Measurements from ENCODE around the gene PPM1K.
"Not testable (repeated sequence)": the region's sequence is repeated elsewhere in the genome, so short reads cannot be mapped to it uniquely, and the experiment has no call there.

Gene PPM1K

DNA sequence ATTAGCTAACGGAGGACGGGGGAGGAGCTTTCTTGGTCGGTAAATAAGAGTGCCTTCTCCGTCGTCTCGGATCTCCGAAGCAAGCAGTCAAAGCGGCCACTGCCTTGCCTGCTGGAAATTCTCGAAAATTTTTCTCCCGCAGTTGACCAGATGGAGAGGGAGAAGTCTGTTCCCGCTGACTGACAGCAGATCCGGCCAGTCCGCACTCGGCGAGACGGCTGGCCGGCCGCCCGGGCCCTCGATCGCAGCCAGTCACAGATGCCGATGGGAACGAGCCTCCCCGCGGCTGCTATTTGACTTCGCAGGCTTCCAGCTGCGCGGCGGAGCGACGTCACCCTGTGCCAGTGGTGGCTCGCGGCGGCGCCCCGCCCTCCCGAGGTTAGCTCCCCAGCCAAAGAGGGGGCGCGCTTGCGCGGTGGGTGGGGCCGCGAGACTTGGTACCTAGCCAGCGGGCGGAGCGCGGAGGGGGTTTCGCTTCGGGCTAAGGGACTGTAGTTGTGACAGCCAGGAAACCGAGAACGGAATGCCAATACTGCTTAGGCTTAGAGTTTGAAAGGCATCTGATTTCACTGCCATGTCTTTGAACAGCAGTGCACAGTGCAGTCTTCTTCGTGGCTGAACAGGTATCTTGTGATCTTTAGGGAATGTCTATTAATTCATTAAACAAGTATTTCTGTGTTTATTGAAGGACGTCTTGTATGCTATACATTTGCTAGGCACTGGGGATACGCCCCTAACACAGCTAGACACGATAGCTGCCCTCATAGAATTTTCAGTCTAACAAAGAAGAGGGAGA, at the start of gene PPM1K:
Gene PPM1K (minus strand): TSS at position 123 of the 796 bp plus-strand sequence. CDS start 5,978 bp downstream, outside the sequence.
- peak; percentile 99 for DNase-seq

DNA sequence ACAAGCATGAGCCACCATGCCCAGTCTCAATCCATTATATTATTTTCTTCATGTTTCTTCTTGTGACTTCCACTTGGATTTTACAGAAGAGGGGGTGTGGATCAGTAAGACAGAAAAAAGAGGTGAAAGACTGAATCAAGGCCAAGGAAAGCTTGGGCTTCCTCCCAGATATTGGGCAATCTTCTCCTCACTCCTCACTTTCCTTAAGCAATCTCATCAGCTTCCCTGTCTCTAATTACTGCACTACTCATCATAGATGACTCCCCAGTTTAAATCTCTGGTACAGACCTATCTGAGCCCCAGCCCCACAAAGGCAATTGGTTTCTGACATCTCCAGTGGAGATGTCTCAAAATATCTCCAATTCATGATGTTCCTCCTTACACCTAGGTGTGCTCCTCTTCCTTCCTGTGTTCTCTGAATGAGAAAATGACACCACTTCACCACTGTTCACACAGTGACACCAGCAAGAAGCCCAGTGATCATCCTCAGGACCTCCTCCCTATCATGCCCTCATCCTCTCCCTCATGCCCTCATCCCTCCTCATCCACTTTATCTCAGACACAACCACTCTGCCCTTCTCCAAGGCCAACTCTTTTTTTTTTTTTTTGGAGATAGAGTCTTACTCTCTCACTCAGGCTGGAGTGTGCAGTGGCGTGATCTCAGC, 49.5 kb upstream of the PPM1K start:
- no peak for DNase-seq

DNA sequence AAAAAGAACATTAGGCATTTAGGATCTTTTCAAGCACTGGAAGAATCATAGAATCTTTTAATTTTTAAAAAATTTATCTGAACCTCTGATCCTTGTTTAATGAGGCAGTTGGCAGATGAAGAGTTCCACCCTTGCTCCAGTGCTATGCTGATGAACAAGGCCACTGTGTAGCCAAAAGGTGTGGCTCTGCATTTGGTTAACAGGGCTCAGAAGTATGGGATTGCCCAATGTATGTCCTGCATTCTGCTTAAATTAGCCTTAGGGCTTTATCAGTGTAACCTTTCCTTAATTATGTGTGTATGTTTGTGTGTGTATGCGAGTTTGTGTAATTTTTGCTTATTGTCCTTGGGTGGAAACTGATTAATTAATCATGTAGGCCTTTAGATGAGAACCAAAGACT, 43.3 kb upstream of the PPM1K start:
- DNase-seq: no peak

DNA sequence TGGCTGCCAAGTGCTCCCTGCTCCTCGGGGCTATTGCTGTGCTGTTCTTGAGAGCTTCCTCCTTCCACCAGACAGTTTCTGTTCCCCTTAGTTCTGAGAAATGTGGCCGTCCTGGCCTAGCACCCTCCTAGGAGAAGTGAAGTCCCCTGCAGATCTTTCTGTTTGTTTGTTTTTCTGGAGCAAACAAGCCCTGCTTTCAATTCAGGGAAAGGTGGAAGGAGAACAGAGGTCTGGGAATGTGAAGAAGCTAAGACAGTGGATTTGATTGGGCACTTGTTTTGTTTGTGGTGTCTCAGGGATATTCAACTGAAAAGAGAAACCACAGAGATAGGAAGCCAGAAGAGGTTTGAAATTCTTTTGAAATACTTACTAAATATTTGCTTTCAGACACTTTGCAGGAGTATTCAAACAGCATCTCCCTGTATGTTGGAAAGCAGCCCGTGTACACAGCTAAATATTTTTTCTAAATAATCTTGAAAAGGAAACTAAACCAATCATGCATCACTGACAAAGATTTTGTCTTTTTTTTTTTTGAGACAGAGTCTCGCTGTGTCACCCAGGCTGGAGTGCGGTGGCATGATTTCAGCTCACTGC, 36.5 kb upstream of the PPM1K start:
- no peak for DNase-seq

DNA sequence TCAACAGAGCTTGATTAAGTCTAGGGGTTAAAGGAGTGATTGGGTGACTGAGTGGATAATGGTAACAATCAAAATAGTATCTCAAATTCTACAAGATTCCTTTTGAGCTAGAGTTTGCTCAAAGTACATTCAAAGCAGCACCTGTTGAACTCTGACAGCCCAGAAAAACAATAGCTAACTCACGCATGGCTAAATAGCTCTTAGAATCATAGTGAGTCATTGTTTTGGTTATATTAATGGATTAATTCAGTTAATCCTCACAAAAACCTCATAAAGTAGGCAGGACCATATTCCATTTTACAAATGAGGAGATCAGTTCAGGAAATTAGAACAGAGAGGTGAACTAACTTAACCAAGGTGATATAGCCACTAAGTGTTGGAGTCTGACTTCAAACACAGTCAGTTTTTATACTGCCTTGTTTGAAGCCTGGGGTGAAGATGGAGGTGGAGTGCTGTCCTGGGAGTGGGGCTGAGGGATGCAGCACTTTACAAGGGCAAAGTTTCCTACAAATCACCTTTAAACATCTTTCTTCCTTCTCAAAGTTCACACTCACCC, 35.9 kb upstream of the PPM1K start:
- DNase-seq: peak; percentile 0

DNA sequence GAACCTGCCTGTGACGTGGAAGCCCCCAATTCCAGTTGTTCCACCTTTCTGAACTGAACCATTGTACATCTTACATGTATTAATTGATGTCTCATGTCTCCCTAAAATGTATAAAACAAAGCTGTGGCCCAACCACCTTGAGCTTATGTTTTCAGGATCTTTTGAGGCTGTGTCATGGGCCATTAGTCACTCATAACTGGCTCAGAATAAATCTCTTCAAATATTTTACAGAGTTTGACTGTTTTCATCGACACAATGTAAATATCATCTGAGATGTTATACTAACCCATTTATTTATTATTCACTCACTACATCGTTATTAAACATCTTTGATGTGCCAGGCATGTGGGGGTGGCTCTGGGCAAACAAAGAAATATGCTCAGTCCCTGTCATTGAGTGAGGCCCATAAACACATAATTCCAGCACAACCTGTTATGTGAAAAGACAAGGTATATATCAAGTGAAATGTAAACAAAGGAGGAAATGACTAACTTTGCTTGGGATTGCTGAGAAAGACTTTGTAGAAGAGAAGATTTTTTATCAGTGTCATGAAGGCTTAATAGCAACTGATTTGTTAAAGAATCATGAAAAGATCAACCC, 34.5 kb upstream of the PPM1K start:
- DNase-seq: no peak

DNA sequence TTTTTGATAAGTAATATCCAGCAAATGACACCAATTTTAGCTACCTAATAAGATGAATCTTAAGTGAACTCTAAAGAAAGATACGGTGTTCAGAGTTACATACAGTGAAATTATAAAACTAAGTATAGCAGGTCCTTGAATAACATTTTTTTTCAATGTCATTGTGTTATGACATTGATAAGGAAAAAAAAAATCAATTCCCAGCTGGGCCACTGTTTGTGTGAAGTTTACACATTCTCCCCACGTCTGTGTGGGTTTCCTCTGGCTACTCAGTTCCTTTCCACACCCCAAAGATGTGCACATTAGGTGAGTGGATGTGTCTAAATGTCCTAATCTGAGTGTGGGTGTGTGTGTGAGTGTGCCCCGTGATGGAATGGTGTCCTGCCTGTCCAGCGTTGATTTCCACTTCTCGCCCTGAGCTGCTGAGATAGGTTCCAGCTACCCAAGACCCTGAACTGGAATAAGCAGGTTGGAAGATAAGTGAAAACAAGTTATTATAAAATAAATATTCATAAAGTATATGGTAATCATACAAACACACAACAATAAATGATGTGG, 31.2 kb upstream of the PPM1K start:
- DNase-seq: no peak

DNA sequence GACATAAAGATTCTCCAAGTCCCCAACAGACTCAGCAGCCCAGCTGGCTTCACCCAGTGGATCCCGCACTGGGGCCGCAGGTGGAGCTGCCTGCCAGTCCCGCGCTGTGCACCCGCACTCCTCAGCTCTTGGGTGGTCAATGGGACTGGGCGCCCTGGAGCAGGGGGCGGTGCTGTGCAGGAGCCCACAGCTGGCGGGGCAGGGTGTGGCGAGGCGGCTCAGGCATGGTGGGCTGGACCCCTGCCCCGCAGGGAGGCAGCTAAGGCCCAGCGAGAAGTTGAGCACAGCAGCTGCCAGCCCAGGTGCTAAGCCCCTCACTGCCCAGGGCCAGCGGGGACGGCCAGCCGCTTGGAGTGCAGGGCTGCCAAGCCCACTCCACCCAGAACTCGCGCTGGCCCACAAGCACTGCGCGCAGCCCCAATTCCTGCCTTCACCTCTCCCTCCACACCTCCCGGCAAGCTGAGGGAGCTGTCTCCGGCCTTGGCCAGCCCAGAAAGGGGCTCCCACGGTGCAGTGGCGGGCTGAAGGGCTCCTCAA, 28.8 kb upstream of the PPM1K start:
- not testable (repeated sequence) for DNase-seq

DNA sequence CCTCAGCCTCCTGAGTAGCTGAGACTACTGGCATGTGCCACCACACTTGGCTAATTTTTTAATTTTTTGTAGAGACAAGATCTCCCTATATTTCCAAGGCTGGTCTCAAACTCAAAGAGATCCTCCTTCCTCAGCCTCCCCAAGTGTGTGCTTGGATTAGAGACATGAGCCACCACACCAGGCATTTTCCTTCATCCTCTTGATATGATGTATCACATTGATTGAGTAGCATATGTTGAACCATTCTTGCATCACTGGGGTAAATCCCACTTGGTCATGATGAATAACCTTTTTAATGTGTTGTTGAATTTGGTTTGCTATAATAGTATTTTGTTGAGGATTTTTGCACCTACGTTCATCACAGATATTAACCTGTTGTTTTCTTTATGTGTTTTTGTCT, 24.2 kb upstream of the PPM1K start:
- DNase-seq: no peak

DNA sequence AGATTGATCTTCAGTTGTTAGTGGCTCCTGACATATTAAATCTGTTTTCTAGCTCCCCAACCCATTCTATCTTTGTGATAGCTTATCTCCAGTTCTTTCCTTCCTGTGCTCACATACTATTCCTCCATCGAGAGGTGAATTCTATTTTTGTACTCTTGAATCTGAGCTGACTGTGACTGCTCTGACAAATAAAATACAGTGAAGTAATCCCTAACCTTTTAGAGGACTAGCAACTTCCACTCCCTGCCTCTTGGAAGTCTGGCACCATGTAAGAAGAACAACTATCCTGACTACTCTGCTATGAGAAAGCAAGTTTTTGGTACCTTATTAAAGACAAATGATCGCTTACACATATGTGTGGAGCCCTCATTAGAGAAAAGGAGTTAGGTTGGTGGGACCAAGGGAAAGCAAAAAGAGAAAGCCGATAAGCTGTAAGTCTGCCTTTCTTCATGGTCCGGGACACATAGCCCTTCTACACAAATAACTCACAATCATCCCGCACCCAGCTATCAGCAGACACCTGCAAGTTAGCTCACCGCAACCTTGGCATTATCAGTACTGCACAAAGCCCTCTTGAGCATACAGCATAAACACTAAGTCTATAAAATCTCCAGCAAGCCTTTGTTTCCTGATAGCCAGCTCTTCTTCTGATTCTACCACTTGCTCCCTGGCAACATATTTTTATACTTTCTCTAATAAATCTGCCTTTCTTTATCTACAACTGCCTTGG, 13.5 kb upstream of the PPM1K start:
- no peak for DNase-seq

DNA sequence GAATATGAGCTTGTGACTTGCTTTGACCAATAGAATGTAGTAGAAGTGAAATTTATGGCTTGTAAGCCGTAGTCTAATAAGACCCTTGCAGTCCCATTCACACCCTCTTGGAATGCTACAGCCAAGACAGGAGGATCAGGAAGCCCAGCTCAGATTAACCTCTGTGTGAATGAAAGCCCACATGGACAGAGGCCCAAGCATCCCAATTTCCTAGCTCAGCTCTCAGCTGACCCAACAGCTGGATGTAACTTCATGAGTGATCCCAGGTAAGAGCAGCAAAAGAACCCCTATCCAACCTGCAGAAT, 12.8 kb upstream of the PPM1K start:
- no peak for DNase-seq

DNA sequence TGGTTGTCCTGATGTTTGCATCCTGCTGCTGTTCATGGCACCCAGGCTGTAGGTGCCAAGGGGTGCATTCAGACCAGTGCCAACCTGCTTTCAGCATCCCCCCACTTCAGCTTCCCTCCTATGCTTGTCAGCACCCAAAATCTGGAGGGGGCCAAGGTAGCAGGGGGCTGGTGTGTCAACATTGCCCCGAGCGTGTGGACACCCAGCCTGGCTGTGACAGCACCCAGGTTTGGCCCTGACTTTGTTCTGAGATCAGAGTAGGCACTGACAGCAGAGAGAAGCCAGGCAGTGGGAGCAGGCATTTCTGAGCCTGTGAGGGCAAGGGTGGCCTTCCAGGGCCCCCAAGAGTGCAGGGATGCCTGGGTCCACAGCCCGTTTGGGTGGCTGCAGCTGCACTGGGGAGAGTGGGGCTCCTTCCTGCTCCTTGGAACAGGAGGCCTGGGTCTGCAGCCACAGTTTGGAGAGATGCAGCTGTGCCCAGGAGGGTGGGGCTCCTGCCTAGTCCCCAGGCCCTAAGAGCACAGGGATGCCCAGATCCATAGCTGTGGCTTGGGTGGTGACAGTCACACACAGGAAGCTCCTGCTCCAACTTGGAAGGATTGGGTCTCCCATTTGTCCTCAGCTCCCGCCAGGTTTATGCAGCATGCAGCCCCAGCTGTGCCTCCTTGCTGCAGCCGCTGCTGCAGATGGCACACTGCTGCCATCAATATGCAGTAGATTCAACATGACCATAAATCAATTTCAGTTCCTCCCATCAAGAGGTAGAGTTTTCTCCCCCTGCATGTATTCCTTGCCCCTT, 12.3 kb upstream of the PPM1K start:
- DNase-seq: no peak

DNA sequence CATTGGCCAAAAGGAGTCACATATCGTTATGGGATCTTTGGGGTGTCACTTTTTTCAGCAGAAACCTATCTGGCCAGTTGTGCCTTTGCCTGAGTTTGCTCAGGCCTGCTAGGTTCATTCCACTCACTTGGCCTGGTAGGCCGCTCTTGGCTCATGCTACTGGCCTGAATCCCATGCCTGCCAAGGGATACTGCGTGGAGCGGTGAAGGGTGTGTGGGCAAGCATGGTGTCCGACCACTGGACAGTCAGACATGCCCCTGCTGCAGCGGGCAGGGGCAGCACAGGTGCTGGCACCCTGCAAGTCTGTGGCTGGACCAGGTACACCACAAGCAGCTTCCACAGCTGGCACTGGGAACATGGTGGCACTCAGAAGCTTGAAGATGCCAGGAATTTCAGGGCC, 11.3 kb upstream of the PPM1K start:
- no peak for DNase-seq

DNA sequence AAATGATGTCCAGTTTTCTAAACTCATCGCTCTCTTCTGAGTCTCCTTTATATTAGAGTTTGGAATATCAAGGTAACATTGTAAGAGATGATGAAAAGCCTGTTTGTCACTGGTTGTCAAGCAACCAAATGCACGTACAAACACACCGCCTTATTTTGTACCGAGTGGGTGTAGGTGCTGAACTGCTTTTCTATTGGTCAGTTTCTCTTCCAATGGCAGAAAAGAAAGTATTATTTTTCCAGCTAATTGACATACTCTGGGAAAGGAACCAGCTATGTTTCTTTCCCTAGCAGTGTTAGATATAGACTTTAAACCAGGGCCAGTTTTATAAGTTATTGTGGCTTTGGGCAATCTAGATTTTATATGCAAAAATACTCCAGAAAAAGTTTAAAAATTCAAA, 6.6 kb upstream of the PPM1K start:
- no peak for DNase-seq

DNA sequence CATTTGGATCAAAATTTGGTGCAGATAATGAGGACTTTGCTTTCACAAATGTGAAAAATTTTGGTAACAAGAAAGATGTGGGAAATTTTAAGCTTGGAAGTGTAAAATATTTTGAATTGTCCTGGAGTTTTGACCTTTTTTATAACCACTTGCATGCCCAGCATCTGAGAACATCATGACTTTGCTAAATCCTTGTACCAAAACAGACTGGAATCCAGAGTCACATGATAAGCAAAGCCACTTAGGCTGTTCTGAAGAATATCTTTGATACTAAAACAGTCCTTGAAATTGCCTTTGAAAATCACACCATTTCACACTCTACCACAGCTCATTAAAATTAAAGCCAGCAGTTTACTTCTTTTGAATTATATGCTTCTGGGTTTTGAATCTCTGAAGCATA, 2.5 kb upstream of the PPM1K start:
- no peak for DNase-seq

DNA sequence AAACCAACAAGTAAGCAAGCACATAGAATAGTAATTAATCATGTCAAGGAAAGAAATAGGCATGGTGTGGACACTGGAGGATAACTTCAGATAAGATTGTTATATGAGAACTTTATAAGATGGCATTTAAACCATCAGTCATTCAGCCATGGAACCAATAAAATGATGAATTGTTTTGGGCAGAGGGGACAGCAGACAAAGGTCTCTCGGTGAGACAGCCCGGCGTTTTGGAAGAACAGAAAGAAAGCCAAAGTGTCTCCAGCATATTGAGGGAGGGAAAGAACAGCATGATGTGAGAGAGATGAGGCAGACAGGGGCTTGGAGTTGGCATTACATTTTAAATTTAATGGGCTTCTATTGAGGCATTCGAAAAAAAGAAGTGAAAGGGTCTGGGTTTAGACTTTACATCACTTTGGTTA, 883 bp upstream of the PPM1K start:
- no peak for DNase-seq

DNA sequence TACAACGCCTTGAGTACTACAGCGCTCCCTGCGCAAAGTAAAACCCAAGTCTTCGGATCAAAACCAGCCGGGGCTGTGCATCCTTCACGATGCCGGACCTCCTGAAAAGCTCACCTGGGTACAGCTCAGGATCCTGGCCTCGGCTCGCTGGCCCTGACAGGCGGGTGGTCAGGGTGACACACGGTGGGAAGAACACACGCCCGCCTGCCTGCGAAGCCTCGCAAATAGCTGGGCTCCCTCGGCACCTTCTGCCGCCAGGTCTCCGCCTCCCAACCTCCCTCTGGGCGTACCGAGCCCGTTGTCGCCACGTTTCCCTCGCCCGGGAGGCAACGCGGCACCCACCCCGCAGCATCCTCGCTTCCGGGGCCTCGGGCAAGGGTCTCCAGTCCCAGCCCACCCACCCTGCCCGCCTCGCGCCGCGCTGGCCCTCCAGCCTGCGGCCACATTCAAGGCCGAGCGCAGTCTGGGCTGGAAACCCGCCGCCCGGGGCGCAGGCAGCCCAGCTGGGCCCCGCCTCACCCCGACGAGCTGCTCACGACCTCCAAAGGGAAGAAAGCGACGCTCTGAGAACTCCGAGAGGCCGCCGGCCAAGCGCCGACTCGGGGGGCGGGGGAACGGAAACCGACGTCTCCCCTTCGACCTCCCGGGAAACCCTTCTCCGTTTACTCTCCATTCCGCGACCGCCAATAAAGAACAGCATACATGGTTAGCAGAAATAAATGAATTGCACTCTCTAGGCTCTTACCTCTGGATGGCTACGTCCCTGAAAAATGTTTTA, 511 bp downstream of the PPM1K start:
- DNase-seq: peak; percentile 50

DNA sequence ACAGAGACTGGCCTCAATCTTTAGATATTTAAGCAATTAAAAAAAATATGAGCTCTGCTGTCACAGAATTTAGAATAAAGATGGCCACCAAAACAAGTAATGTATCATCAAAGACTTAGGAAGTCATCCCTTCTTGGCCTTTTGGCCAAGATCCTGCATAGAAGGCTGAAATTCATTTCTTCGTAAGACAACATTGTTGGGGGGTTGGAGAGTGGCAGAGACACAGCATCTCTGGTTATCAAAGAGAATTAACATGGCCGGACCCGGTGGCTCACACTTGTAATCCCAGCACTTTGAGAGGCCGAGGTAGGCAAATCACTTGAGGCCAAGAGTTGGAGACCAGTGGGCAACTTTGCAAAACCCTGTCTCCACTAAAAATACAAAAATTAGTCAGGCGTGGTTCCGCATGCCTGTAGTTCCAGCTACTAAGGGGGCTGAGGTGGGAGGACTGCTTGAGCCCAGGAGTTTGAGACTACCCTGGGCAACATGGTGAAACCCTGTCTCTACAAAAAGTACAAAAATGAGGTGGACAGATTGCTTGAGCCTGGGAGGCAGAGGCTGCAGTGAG, 4.0 kb downstream of the PPM1K start:
- no peak for DNase-seq

DNA sequence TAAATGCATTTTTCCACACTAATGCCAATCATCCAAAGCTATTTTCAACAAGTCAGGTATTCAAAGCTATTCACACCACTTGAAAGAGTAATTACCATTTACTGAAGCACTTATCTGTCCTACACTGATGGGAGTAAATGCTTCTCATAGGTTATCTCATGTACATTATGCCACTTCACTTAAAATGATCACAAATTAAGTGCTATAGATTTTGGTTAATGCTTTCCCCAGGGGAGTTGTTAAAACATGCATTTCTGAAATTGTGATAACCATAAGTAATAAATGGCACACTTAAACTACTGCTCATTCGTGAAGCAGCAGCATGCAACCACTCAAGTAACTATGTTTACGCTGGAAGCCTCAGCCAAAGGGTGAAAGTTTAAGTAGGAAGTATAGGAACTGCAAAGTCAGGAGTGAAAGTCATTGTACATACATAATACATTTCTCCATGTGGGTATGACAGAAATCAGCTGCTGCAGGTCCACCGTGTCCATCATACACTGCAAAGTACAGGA, 6.6 kb downstream of the PPM1K start:
- no peak for DNase-seq

All from stimulated activated CD4-positive, alpha-beta T cell treated with anti-CD3 and anti-CD28 coated beads, Interleukin-12 subunit alpha, Interleukin-12 subunit beta, amount 100 ng/mL, for 4 hours (primary cell).